GM18498 (cell line): ENCODE data around the gene DISP1.

Experiments used
- ATAC-seq: cut with Tn5 transposase; IDR thresholded peaks from one replicate; pipeline ENCODE4 v1.9.1; 2021; ENCODE audit warnings: mild to moderate bottlenecking, moderate library complexity; ENCODE audit not compliant: unreplicated experiment

The DISP1 gene

DNA sequence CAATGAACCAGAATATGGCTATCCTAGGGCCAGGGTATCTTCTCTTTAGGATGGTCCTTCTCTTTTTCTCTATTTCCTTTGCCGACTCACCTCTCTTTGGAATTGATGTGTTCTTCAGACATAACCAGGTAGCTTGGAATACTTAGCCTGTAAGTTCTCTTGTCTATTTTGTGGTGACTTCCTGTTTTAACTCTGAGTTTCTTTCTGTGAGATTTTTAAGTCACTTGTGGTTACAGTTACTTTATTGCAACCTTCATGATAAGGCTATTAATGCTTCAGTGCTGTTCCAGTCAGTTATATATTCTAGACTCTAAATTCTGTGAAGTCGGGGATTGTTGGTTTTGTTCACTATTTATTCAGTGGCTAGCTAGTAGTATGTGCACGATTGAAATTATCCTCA, 46.2 kb downstream of the DISP1 start:
- no peak for ATAC-seq
